HepG2 (cell line): Measurements from ENCODE around the gene FBXO28. TPM values are rescaled to one million over a fixed set of nuclear protein-coding genes. Genes with fewer than 3 reads are reported as not detected.

ENCODE experiments used
- AGO2 ChIP-seq: fragments of 200-400 bp; formaldehyde crosslinking; optimal IDR thresholded peaks from 2 replicates; pipeline ENCODE3; 2017; ENCODE audit warnings: mild to moderate bottlenecking, low read depth, low read length, moderate library complexity
- AKNA ChIP-seq: sonication (generic); formaldehyde crosslinking; IDR thresholded peaks from 2 replicates; pipeline ENCODE4 v1.4.0; 2020; ENCODE audit warnings: missing genetic modification reagents, borderline replicate concordance
- ARID5B ChIP-seq: IDR thresholded peaks from 2 replicates; pipeline ENCODE4 v1.4.0; 2020; ENCODE audit warnings: mild to moderate bottlenecking, missing genetic modification reagents
- KLF6 ChIP-seq: IDR thresholded peaks from 2 replicates; pipeline ENCODE4 v1.8.0; 2016; ENCODE audit warnings: missing biosample characterization, missing genetic modification reagents
- MATR3 ChIP-seq: sonication (generic); formaldehyde crosslinking; IDR thresholded peaks from 2 replicates; pipeline ENCODE4 v1.4.0; 2020; ENCODE audit warnings: missing genetic modification reagents
- NFKB2 ChIP-seq: sonication (generic); formaldehyde crosslinking; IDR thresholded peaks from 2 replicates; pipeline ENCODE4 v1.4.0; 2020; ENCODE audit warnings: missing genetic modification reagents, borderline replicate concordance
- PAX8 ChIP-seq: sonication (generic); formaldehyde crosslinking; IDR thresholded peaks from 2 replicates; pipeline ENCODE4 v1.8.0; 2022; ENCODE audit warnings: mild to moderate bottlenecking, missing genetic modification reagents, borderline replicate concordance
- SALL1 ChIP-seq: sonication (generic); formaldehyde crosslinking; IDR thresholded peaks from 2 replicates; pipeline ENCODE4 v1.8.0; 2022; ENCODE audit warnings: mild to moderate bottlenecking, missing genetic modification reagents
- ZFY ChIP-seq: sonication (generic); formaldehyde crosslinking; IDR thresholded peaks from 2 replicates; pipeline ENCODE4 v1.4.0; 2020; ENCODE audit warnings: missing genetic modification reagents
- ZNF143 ChIP-seq: sonication (generic); formaldehyde crosslinking; IDR thresholded peaks from 2 replicates; pipeline ENCODE4 v1.4.0; 2020; ENCODE audit warnings: missing genetic modification reagents
- ZNF253 ChIP-seq: sonication (generic); formaldehyde crosslinking; IDR thresholded peaks from 2 replicates; pipeline ENCODE4 v1.8.0; 2022; ENCODE audit warnings: mild to moderate bottlenecking, missing genetic modification reagents, borderline replicate concordance
- ZNF564 ChIP-seq: sonication (generic); formaldehyde crosslinking; IDR thresholded peaks from 2 replicates; pipeline ENCODE4 v1.8.1; 2023; ENCODE audit warnings: mild to moderate bottlenecking, missing genetic modification reagents
- ZNF598 ChIP-seq: sonication (generic); formaldehyde crosslinking; IDR thresholded peaks from 2 replicates; pipeline ENCODE4 v1.5.1; 2020; ENCODE audit warnings: mild to moderate bottlenecking, missing genetic modification reagents, borderline replicate concordance
- ZNF639 ChIP-seq: conservative IDR thresholded peaks from 2 replicates; pipeline ENCODE4 v1.6.1; 2018; ENCODE audit warnings: missing genetic modification reagents
- ZSCAN5A ChIP-seq: sonication (generic); formaldehyde crosslinking; IDR thresholded peaks from 2 replicates; pipeline ENCODE4 v1.8.0; 2022; ENCODE audit warnings: mild to moderate bottlenecking, missing genetic modification reagents, borderline replicate concordance
- polyA plus RNA-seq, 8 experiments: library from polyadenylated mRNA; depleted of rRNA in 3 of 8; stranded (reverse) in 7 of 8; unstranded in 1 of 8; fragments of >200 nt; fragmentation: Illumina TruSeq in 4 of 8; extraction: Trizol in 4 of 8; gene quantifications; 2 replicates each; pipeline versions ENCODE4 v1.2.1 to v1.2.3, GENCODE V29; 2011 to 2016; ENCODE audit warnings: low read depth in 4 of 8, missing spikeins in 1 of 8, mixed read lengths in 1 of 8; ENCODE audit not compliant: insufficient read depth in 1 of 8
- total RNA-seq, 5 experiments: library from RNA; depleted of rRNA; stranded (reverse); fragments of >200 nt; fragmentation: Illumina TruSeq; extraction: Trizol; gene quantifications; 2 replicates each; pipeline ENCODE4 v1.2.3, GENCODE V29; 2016; ENCODE audit warnings: low read depth in 1 of 5

The FBXO28 gene
- total and polyA plus RNA-seq, 2 of the 13 experiments (the other 11 are each of a cell fraction or from before 2014, with no cell fraction given): 8.5 to 29.1 TPM

- TF ChIP-seq ZNF253 (0 out of 2 replicates have a peak, but pooled peaks have one; percentile 35), ARID5B (peak; percentile 68), ZNF143 (CRISPR knock-in tag) (0 out of 2 replicates have a peak, but pooled peaks have one; percentile 34), AKNA (CRISPR knock-in tag) (no peak), ZNF598 (CRISPR knock-in tag) (no peak), KLF6 (CRISPR knock-in tag) (0 out of 2 replicates have a peak, but pooled peaks have one; percentile 29), MATR3 (CRISPR knock-in tag) (no peak), ZNF564 (CRISPR knock-in tag) (peak; percentile 14; the same call in 1 of the 2 replicates), AGO2 (peak; percentile 46), PAX8 (peak; percentile 35; the same call in 1 of the 2 replicates), NFKB2 (peak; percentile 16; the same call in 1 of the 2 replicates), SALL1 (CRISPR knock-in tag) (peak; percentile 79), ZSCAN5A (CRISPR knock-in tag) (no peak), ZNF639 (CRISPR knock-in tag) (0 out of 2 replicates have a peak, but pooled peaks have one; percentile 29), ZFY (CRISPR knock-in tag) (peak; percentile 90)
Measured at GRCh38 chr1:224182866-224183590, 69.1 kb downstream of the FBXO28 start, which contains the start of gene DEGS1 (continued).
